Suppressor macrophage treated with lipopolysaccharide for 1 hour (primary cell): ENCODE results near the gene GLIS2.
A peak's percentile ranks its signal among the peaks of the same experiment; 100 is the strongest.
"Not testable (repeated sequence)": the region's sequence is repeated elsewhere in the genome, so short reads cannot be mapped to it uniquely, and the experiment has no call there.

Experiments used
- DNase-seq, 3 donors: peaks; one replicate each; pipeline ENCODE4 v3.0.0-alpha.2; 2020 to 2022

The GLIS2 gene

DNA sequence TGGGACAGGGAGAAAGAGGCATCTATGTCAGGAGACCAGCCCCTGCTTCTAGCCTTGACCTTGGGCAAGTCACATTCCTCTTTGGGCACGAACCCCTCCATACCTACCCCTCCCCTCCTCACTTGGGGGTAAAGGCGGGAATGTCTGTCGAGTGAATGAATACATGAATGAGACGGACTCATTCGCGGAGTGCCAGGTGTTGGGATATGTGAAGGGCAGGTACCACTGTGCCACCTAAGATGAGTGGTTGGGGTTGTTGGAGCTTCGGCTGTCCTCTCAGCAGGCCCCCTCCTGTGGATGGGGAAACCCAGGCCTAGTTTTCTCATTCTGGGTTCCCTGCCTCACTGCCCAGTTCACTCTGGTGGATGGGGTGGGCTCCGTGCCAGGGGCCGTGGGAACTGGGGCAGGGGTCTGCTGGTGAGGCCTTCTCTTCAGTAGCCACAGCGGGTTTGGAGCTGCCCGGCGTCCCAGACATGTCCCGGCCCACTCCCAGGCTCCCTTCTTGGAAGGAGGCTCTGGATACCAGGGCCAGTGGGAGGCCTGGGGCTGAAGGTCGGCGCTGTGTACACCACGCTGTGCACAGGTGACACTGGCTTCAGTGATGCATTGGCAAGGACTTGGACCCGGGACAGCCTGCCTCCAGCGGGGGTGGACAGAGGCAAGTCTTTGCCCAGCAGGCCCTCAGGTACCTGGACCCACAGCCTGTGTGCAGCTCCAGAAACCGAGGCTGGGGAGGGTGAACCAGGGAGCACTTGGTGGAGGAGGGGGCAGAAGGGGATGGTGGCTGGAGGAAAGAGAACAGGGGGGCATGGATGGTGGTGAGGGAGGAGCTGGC, 5.6 kb downstream of the GLIS2 start:
- DNase-seq: no peak

DNA sequence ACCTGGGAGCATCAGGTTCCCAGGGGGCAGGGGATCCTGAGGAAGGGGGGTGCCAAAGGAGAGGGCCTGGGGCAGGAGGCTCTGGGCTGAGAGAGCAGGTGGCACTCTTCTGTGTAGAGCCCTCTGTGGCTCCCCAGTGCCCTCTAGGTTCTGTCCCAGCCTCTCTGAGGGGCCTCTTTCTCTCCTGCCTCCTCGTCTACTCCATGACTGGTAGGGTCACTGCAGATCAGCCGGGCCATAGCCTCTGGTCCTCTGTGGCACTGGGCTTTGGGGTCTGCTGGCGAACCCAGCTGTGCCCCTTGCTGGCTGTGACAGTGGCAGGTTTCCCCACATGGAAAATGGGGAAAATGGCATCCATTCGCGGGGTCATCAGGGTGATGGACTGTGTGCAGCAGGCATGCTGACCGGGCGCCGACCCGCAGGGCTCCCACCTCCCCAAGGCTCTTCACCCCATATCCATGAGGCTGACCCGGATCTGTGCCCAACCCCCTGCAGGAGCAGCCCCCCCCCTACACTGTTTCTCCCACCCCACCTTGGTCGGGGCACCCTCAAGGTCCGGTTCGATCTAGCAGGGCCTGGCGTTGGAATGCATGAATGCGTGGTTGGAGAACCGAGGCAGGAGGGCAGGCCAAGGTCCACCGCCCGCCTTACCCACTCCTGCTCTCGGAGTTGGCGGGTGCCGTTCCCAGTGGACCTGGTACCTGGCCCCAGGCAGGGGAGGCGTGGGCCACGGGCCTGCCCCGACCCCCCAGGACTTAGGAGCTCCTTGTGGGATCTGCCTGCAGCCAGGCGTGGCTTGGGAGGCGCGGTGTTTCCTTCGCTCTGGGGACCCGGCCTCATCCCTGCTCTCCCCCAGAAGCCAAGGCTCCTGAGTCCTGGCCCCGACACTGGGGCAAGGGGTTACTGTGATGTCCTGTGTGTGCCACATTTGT, 6.5 kb downstream of the GLIS2 start:
- DNase-seq: no peak

DNA sequence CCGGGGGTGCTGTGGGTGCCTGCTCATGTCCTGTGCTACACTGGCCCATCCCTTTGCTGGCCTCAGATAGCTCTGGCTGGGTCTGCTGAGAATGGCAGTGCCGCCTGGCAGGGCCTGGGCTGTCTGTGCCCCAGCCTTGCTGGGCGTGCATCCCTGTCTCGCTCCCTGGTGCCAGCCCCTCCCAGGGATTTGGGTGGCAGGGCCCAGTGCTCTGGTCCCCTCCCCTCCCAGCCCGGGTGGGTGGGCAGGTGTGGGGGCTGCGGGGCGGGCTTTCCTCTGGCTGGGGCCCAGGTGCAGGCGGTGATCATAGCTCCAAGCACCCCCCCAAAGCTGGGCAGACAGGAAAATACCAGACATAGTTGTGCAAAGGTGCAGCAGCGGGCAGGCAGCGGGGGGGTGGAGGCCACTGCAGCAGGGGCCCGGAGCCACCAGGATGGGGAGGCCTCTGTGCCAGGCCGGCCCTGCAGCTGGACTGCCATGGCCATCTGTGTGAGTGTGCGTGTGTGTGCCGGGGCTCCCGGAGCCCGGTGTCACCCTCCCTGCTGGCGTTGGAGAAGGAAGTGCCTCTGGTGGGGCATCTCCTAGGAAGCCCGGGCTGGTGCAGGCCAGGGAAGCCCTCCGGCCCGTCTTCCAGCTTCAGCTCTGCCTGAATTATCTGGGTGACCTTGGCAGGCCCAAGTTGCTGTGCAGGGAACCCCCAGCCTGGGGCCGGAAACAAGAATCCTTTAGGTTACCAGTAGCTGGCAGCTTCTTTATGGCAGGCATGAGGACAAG, 7.4 kb downstream of the GLIS2 start:
- DNase-seq: no peak

DNA sequence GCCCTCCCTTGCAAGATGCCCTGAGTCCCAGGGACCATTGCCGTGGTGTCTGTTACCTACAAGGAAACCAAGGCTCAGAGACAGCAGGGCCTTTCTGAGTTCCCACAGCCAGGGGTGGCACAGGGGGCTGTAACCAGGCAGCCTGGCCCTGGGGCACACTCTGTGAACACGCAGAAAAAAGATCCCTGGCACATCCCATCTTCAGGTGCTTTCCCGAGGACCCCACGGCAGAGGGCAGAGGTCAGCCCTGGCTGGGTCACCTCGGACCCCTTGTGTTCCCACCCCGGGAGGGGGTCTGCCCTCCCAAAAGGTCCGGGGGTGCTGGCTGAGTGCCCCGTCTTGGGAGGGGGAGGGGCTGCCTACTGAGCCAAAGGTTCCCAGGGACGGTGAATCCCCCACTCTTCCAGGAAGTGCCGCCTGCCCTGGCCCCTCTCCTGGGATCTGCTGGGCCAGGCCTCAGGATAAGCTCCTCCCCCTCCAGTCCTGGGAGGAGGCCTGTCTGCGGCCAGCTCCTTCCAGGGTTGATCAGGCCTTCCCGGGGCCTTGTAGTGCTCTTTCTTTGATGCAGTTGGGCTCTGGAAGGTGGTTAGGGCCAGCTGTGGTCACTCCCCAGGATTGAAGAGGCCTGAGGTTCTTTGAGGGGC, 8.1 kb downstream of the GLIS2 start:
- no peak for DNase-seq

DNA sequence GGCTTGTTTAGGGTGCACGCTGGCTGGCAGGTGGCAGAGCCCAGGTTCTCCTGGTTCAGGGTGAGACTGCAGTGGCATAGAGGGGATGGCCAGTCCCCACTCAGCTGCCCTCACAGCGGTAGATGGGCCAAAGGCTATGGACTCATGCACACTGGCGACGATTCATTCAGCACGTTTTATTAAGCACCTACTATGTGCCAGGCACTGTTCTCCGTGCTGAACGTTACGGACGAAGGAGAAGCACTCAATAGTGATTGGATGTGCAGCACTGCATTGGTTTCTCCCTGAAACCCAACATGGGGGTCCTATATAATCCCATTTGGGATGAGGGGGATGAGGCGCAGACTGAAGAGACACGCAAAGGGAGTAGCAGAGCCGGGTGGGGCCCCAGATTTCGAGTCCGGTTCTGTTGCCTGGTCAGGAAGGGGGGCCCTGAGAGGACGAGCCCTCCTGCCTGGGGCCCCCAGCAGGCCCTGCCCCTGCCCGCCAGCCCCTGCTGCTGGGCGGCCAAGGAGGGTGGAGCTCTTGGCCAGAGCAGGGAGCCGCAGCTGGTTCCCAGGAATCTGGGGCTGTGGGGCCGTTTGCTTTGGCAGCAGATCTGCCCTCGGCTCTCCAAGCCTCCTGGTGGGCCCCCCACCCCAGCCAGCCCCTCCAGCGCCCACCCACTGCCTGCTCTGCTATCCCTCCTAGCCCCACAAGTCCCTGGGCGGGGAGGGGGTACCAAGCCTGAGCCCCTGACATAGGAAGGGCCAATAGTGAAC, 8.8 kb downstream of the GLIS2 start:
- no peak for DNase-seq

DNA sequence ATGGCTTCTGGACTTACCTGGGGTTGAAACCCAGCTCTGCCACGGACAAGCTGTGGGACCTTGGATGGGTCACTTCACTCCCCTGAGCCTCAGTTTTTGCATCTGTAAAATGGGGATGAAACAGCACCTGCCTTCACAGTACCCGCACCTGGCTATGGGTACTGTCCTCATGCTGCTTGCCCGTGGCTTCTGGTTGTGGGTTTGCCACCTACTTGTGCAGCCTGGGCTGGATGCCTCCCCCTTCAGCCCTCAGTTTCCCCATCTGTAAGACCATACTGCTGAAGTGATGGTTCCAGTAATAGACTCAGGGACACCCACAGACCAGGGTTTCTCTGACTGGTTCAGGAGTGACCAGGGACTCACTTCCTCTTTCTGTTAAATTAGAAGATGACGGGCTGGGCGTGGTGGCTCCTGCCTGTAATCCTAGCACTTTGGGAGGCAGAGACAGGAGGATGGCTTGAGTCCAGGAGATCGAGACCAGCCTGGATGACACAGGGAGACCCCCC, 9.4 kb downstream of the GLIS2 start:
- peak; percentile 83 to 86 (median 83) for DNase-seq

DNA sequence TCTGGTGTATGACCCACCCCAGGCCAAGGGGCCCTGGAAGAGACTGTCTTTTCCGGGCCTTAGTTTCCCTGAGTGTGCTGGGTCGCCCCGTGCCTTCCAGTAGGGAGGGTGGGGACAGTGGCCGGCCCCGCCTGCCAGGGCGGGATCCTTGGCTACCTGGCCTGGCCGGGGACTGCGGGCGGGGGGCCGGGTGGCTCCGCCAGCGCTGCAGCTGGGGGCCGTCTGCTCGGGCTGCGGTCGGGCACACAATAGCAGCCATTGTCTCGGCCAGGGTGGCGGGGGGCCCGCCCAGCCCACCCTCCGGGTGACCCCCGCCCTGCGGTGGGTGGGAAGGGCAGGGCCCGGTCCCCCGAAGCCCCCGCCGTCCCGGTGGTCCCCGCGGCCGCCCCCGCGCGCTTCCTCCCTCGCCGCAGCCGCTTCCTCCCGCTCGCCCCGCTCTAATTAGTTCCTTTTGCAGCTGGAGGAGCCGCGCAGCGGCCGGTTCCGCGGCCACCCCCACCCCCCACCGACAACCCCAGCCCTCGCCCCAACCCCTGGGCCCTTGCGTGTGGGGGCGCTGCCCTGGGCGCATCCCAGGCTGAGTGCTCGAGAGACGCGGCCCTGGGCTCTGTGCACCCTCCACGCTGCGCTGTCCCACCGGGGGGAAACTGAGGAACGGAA, 11.6 kb downstream of the GLIS2 start:
- peak in 1 of 3 donors; percentile 43 for DNase-seq

DNA sequence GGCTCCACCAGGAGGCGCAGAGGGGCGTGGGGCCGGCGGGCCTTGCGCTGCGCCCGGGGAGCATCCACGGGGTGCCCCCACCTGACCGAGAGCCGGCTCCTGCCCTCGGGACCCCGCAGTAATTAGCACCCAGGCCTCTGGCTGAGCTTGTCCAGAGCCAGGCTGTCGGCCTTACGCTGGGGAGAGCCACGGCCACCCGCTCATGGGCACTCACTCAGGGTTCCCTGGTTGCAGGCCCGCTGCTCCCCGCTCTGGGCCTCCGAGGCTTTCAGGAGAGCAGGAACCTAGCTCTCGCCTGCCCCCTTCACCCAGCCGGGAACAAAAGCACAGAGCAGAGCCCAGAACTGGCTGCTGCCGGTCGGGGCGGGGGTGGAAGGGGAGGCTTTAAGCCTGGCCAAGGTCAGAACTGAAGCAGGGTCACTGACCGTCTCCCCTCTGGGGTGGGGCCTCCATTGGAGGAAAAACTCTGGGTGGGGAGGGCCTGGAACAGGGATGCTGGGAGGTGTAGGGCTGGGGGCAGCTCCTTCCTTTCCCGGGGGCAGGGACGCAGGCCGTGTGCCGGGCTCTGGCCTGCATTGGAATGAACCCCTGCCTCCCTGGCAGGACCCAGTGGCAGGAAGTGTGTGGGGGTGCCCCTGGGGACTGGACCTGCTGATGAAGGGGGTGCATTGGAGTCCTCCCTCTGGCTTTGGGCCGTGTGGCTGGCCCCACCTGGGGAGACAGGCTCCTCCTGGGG, 12.3 kb downstream of the GLIS2 start:
- peak; percentile 74 to 87 (median 77) for DNase-seq

DNA sequence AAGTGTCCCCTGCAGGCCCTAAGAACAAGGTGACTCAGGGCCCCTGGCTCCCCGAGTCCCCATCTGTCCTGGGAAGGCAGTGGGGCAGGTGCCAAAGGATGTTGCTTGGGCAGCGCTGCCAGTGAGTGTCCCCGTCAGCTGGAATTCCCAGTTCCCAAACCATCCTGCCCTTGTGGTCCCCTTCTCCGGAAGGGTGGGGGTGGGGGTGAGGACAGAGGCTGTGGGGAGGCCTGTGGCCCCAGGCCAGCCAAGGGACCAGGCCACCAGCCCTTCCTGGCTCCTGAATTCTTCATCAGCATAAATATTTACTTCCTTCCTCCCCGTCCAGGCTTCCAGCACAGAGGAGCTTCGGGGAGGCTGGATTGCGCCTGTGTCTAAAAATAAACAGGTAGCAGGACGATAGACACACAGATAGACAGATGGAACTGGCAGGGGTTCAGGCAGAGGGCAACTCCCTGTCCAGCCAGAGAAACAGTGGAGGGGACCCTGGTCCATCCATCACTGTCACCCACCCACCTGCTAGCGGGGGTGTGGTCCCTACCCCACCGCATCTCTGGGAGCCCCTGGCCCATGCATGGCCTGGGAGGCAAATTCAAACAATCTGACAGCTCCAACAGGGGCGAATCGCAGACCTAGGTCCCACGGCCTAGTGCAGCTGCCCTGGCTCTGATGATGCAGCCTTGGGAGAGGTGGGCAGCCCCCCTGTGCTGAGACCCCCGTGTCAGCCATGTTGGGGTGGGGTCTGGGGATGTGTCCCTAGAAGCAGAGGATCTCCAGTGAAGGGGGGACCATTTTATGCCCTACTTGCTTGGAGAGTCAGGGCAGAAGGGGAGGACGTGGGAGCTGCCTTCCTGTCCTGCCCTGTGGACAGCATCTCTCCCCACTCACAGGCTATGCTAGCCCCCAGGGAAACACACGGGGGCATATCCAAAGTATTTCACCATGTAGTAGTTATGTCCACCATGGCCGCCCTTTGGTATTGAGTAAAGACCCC, 13.2 kb downstream of the GLIS2 start:
- DNase-seq: no peak

DNA sequence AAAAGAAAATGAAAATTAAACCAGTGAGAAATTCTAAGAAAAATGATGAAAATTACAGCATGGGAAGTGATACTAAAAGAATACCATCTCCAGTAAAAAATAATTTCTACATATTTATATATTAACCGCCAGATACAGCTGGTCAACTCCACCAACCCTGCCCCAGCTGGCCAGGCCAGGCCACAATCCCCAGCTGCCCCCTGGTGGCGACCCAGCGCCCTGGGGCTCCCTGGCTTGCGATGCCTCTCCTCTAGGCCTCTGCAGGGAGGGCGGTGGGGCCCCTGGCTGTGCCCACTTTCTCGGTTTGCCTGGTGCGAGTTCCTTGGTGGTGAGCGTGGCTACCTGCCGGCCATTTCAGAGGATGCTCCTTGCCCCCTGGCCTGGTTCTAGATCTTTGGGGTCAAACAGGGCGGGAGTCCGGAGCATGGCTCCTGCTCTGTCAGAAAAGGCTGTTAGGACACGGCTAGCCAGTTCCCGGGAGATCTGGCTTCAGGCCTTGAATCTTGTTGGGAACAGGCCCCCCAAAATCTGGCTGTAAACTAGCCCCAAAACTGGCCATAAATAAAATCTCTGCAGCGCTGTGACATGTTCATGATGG, 14.5 kb downstream of the GLIS2 start:
- DNase-seq: peak; percentile 81 to 94 (median 88)

DNA sequence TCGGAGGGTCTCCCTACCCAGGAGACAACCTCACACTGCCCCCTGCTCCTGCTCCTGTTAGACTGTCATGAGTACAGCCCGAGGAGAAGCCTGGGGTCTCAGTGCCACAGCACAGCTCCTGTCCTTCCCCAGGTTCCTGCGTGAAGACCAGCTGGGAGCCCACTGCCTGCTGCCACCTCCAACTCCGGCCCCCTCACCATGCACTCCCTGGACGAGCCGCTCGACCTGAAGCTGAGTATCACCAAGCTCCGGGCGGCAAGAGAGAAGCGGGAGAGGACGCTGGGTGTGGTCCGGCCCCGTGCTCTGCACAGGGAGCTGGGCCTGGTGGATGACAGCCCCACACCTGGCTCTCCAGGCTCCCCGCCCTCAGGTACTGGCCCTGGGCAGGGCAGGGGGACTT, 16.2 kb downstream of the GLIS2 start:
- DNase-seq: no peak

DNA sequence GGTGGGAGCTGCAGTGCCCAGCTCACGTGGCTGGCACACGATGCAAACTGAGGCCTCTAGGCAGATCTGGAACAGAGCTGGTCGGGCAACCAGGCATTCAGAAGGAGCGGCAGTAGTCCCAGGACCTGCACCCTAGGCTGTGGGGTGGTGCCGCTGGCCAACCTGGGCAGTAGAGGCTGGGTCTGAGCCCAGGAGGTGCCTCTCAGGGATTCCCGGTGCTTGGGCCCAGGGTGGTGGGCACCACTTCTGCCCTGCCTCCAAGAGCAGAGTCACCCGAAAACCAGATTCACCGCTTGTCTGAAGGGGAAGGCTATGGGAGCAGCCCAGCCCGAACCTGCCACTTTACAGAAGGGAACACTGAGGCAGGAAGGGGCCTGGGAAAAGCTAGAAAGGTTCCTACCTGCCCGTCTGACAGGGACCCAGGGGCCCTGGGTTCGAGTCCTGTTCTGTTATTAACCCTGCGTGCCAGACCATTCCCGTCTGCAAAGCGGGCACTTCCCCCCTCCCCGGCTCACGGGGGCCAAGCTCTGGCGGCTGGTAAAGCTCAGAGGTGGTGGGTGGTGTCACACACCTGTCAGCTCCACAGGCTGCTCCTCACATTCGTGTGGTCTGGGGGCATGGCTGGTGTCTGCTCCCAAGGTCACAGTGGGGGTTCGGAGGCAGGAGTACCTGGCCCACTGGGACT, 16.9 kb downstream of the GLIS2 start:
- DNase-seq: no peak

DNA sequence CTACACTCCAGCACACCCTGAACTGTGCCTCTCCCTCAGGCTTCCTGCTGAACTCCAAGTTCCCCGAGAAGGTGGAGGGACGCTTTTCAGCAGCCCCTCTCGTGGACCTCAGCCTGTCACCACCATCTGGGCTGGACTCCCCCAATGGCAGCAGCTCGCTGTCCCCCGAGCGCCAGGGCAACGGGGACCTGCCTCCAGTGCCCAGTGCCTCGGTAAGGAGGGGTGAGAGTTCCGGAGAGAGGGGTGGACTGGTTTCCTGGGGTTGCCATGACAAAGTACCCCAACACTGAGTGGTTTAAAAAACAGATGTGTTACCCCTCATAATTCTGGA, 17.4 kb downstream of the GLIS2 start:
- DNase-seq: no peak

DNA sequence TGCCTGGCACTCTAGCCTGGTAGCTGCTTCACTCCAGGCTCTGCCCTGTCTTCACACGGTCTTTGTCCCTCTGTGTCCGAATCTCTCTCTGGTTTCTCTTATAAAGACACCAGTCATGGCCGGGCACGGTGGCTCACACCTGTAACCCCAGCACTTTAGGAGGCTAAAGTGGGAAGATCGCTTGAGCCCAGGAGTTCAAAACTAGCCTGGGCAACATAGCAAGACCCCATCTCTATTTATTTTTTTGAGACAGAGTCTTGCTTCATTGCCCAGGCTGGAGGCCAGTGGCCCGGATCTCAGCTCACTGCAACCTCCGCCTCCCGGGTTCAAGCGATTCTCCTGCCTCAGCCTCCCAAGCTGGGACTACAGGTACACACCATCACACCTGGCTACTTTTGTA, 17.8 kb downstream of the GLIS2 start:
- DNase-seq: not testable (repeated sequence)

DNA sequence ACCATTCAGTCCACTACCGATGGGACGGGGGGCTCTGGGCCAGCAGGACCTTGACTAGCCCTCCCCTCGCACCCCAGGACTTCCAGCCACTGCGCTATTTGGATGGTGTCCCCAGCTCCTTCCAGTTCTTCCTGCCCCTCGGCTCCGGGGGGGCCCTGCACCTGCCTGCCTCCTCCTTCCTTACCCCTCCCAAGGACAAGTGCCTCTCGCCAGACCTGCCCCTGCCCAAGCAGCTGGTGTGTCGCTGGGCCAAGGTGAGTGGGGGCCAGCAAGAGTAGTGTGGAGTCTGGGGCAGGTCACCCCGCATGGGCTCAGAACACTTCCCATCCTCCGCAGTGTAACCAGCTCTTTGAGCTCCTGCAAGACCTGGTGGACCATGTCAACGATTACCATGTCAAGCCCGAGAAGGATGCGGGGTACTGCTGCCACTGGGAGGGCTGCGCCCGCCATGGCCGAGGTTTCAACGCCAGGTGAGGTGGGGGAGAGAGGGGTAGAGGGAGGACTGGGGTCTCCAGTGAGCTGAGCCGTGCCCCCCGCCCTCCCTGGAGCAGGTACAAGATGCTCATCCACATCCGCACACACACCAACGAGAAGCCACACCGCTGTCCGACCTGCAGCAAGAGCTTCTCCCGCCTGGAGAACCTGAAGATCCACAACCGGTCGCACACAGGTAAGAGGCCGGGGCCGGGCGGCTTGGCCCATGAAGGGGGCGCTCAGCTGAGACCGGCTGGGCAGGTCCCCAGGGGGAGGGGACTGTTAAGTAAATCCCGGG, 19.0 kb downstream of the GLIS2 start:
- no peak for DNase-seq

DNA sequence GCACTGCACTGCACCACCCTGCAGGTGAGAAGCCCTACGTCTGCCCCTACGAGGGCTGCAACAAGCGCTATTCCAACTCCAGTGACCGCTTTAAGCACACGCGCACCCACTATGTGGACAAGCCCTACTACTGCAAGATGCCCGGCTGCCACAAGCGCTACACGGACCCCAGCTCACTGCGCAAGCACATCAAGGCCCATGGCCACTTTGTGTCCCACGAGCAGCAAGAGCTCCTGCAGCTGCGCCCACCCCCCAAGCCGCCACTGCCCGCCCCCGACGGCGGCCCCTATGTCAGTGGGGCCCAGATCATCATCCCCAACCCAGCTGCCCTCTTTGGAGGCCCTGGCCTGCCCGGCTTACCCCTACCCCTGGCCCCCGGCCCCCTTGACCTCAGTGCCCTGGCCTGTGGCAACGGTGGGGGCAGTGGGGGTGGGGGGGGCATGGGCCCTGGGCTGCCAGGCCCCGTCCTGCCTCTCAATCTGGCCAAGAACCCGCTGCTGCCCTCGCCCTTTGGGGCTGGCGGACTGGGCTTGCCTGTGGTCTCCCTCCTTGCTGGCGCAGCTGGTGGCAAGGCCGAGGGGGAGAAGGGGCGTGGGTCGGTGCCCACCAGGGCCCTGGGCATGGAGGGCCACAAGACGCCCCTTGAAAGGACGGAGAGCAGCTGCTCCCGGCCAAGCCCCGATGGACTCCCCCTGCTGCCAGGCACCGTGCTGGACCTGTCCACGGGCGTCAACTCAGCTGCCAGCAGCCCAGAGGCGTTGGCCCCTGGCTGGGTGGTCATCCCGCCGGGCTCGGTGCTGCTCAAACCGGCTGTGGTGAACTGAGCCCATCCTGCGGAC, 21.1 kb downstream of the GLIS2 start:
- DNase-seq: no peak
